Loucy (cell line): Measurements from ENCODE around the gene GPR17.

Experiments
- H2AFZ ChIP-seq: fragments of 200-600 bp; sonication (generic); 2 replicates; pipeline ENCODE4 v1.6.0; 2016; ENCODE audit warnings: antibody characterized with exemption, mild to moderate bottlenecking, low read length, moderate library complexity
- H3F3A ChIP-seq: fragments of 200-600 bp; 2 replicates; pipeline ENCODE4 v1.6.0; 2016; ENCODE audit warnings: antibody characterized with exemption, low read depth, mild to moderate bottlenecking
- H3K27me3 ChIP-seq: fragments of 200-600 bp; sonication (generic); 2 replicates; pipeline ENCODE4 v1.6.1; 2014; ENCODE audit warnings: low read length, mild to moderate bottlenecking; ENCODE audit not compliant: insufficient read depth, poor library complexity, severe bottlenecking
- H3K36me3 ChIP-seq: fragments of 200-600 bp; sonication (generic); 2 replicates; pipeline ENCODE4 v1.6.1; 2016; ENCODE audit warnings: low read length; ENCODE audit not compliant: insufficient read depth
- H3K4me1 ChIP-seq: fragments of 200-600 bp; sonication (generic); 2 replicates; pipeline ENCODE4 v1.5.1; 2014; ENCODE audit warnings: low read length, mild to moderate bottlenecking; ENCODE audit not compliant: insufficient read depth, poor library complexity, severe bottlenecking
- H3K4me2 ChIP-seq: fragments of 200-600 bp; sonication (generic); 2 replicates; pipeline ENCODE4 v1.6.0; 2014; ENCODE audit warnings: antibody characterized with exemption, low read length, low read depth, mild to moderate bottlenecking; ENCODE audit not compliant: poor library complexity, severe bottlenecking
- H3K4me3 ChIP-seq: fragments of 200-600 bp; sonication (generic); 2 replicates; pipeline ENCODE4 v1.5.1; 2014; ENCODE audit warnings: low read length, mild to moderate bottlenecking, mixed read lengths; ENCODE audit not compliant: poor library complexity, severe bottlenecking
- H3K79me2 ChIP-seq: fragments of 200-600 bp; sonication (generic); 2 replicates; pipeline ENCODE4 v1.6.1; 2014; ENCODE audit warnings: low read length; ENCODE audit not compliant: insufficient read depth
- H3K9ac ChIP-seq: fragments of 200-600 bp; sonication (generic); 2 replicates; pipeline ENCODE4 v1.6.0; 2014; ENCODE audit warnings: mild to moderate bottlenecking, low read depth, low read length, moderate library complexity; ENCODE audit not compliant: poor library complexity, severe bottlenecking
- H3K9me2 ChIP-seq: fragments of 200-600 bp; sonication (generic); replicated peaks from 2 replicates; pipeline ENCODE4 v1.6.1; 2016; ENCODE audit warnings: low read depth, low read length, mixed read lengths
- H3K9me3 ChIP-seq: fragments of 200-600 bp; sonication (generic); 2 replicates; pipeline ENCODE4 v1.6.1; 2014; ENCODE audit warnings: mild to moderate bottlenecking, antibody characterized with exemption, low read length, low read depth; ENCODE audit not compliant: insufficient read depth
- H4K20me1 ChIP-seq: fragments of 200-600 bp; sonication (generic); 2 replicates; pipeline ENCODE4 v1.6.0; 2014; ENCODE audit warnings: antibody characterized with exemption, low read length, mild to moderate bottlenecking; ENCODE audit not compliant: insufficient read depth, poor library complexity, severe bottlenecking
- EZH2phosphoT487 ChIP-seq: fragments of 200-600 bp; IDR thresholded peaks from 2 replicates; pipeline ENCODE4 v1.6.1; 2018; ENCODE audit warnings: antibody characterized with exemption, mild to moderate bottlenecking, moderate library complexity, borderline replicate concordance
- TF ChIP-seq, protein P1 (sequence below): fragments of 200-600 bp; sonication (generic); conservative IDR thresholded peaks from 2 replicates; pipeline ENCODE4 v1.5.1; 2014; ENCODE audit warnings: mild to moderate bottlenecking, antibody characterized with exemption, low read length

The GPR17 gene

DNA sequence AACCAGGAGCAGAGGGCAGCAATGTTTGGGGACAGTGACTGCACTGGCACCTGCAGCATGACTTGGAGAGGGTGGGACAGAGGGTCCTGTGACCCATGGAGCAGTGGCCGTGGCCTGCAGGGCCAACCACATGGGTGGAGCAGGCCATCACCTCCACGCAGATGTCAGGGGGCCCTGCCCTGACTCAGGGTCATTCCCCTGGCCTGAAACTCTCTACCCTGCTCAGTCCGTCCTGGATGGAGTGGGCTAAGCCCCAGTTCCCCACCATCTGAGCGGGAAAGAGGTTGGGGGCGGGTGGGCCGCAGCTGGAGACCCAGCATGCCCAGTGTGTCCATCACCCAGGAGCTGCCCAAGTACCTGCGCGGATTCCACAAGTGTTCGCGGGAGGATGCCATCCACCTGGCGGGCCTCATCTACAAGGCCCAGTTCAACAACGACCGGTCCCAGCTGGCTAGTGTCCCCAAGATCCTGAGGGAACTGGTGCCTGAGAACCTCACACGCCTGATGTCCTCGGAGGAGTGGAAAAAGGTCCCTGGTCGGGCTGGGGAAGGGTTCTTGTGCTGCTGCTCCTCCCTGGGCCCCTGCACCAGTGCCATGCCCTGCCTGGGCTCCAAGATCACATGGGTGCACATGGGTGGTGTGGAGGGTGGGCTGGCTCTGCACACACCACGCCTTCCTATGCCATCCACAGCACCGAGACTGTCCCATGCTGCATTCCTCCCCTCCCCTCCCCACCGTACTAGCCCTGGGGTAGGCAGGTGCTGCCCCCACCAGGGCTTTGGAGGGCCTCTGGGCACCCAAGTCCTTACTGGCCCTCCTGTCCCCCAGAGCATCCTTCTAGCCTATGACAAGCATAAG, 10.3 kb upstream of the GPR17 start:
- Histone ChIP-seq H3K79me2 (peaks cover 11% of the 10 kb centered on the region; the same call in 1 of the 2 replicates), H3K27me3 (no peaks in the 10 kb centered on the region), H3K4me1 (peaks cover 67% of the 10 kb centered on the region), H3K9me2 (no peaks in the 10 kb centered on the region), H3K36me3 (no peaks in the 10 kb centered on the region), H3K9me3 (no peaks in the 10 kb centered on the region), H3K4me3 (no peak overlapping the region), H4K20me1 (no peaks in the 10 kb centered on the region), H3K4me2 (no peak overlapping the region), H3K9ac (peak overlapping the region; percentile 47), H3F3A (no peaks in the 10 kb centered on the region), H2AFZ (no peak overlapping the region)
- TF ChIP-seq, protein P1, sequence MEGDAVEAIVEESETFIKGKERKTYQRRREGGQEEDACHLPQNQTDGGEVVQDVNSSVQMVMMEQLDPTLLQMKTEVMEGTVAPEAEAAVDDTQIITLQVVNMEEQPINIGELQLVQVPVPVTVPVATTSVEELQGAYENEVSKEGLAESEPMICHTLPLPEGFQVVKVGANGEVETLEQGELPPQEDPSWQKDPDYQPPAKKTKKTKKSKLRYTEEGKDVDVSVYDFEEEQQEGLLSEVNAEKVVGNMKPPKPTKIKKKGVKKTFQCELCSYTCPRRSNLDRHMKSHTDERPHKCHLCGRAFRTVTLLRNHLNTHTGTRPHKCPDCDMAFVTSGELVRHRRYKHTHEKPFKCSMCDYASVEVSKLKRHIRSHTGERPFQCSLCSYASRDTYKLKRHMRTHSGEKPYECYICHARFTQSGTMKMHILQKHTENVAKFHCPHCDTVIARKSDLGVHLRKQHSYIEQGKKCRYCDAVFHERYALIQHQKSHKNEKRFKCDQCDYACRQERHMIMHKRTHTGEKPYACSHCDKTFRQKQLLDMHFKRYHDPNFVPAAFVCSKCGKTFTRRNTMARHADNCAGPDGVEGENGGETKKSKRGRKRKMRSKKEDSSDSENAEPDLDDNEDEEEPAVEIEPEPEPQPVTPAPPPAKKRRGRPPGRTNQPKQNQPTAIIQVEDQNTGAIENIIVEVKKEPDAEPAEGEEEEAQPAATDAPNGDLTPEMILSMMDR = peak; percentile 31
- TF ChIP-seq EZH2phosphoT487 = no peak

DNA sequence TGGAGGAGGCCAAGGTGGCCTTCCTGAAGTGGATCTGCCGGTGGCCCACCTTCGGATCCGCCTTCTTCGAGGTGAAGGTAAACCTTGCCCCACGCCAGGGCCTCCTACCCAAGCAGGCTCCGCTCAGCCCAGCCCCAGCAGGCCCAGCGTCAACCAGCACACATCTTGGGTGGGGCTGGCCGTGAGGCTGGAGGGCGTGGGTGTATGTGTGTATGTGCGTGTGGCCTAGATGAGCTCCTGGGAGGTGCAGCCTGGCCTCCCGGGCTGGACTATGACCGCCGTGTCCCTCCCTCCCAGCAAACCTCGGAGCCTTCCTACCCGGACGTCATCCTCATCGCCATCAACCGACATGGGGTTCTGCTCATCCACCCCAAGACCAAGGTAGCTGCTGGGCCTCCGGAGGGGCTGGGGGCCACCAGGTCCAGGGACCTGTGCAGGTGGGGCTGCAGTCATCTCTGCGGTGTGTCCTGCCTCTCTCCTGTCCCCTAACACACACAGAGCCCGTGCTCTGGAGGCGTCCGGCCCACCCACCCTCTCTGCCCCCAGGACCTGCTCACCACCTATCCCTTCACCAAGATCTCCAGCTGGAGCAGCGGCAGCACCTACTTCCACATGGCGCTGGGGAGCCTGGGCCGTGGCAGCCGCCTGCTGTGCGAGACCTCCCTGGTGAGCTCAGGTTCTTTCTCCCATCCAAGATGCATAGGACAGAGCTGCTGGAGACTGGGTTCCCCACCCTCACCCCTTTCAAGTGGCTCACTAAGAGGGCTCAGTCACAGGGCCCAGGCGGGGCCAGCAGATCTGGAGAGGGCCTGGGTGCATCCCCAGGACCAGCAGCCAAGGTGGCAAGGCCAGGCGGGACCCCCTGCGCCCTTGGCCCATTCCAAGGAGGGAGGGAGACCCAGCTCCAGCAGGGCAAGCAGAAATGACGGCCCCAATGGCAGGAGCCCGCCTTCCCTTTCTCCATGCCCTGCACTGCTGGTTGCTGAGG, 9.4 kb upstream of the GPR17 start:
- Histone ChIP-seq H4K20me1 (no peaks in the 10 kb centered on the region), H3K4me2 (peak overlapping the region; percentile 78), H3K9ac (peak overlapping the region; percentile 79), H3K36me3 (no peaks in the 10 kb centered on the region), H3K4me1 (peaks cover 73% of the 10 kb centered on the region), H3K4me3 (peak overlapping the region; percentile 59), H3F3A (no peaks in the 10 kb centered on the region), H3K79me2 (peaks cover 20% of the 10 kb centered on the region; the same call in 1 of the 2 replicates), H3K27me3 (no peaks in the 10 kb centered on the region), H3K9me3 (no peaks in the 10 kb centered on the region), H3K9me2 (no peaks in the 10 kb centered on the region), H2AFZ (no peak overlapping the region)
- TF ChIP-seq, protein P1 = no peak
- no peak for TF ChIP-seq EZH2phosphoT487

DNA sequence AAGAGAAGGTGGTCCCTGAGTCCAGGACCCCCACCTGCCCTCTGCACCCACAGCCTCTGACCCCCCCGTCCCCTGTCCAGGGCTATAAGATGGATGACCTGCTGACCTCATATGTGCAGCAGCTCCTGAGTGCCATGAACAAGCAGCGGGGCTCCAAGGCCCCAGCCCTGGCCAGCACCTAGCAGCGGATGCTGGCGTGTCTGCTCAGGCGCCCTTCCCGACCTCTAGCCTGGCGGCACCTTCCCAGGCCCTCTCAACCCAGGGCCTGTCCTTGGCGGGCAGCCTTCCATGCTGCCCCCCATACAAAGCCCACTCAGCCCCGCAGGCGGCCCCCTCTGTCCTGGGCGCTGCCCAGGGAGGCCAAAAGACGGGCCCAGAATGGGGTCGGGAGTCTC, 8.7 kb upstream of the GPR17 start:
- H3K9me3 ChIP-seq = no peaks in the 10 kb centered on the region
- no peak for TF ChIP-seq EZH2phosphoT487
- TF ChIP-seq, protein P1 = no peak
- peak overlapping the region; percentile 59 for H3K4me3 ChIP-seq
- peaks cover 21% of the 10 kb centered on the region; the same call in 1 of the 2 replicates for H3K79me2 ChIP-seq
- peaks cover 79% of the 10 kb centered on the region for H3K4me1 ChIP-seq
- no peaks in the 10 kb centered on the region for H4K20me1 ChIP-seq
- H2AFZ ChIP-seq = no peak overlapping the region
- H3K36me3 ChIP-seq = no peaks in the 10 kb centered on the region
- H3K9me2 ChIP-seq = no peaks in the 10 kb centered on the region
- H3K27me3 ChIP-seq = no peaks in the 10 kb centered on the region
- H3K4me2 ChIP-seq = peak overlapping the region; percentile 78
- no peaks in the 10 kb centered on the region for H3F3A ChIP-seq
- H3K9ac ChIP-seq = peak overlapping the region; percentile 79
